SJSA1 (cell line): ENCODE data around the gene ARNT2. TPM values are rescaled to one million over a fixed set of nuclear protein-coding genes. Genes with fewer than 3 reads are reported as not detected.

Experiments used
- DNase-seq, 2 experiments: peaks; one replicate each; pipeline ENCODE4 v3.0.0-alpha.2; 2015 to 2020; ENCODE audit warnings: low spot score in 2 of 2, low read depth in 1 of 2
- H3K27ac ChIP-seq: fragments of 250-450 bp; sonication (Bioruptor Pico); 2 replicates; pipeline ENCODE4 v1.5.1; 2020; ENCODE audit warnings: mild to moderate bottlenecking, moderate library complexity
- H3K27me3 ChIP-seq: fragments of 250-450 bp; sonication (Bioruptor Pico); replicated peaks from 2 replicates; pipeline ENCODE4 v1.5.1; 2020; ENCODE audit warnings: mild to moderate bottlenecking, moderate library complexity
- H3K36me3 ChIP-seq: fragments of 250-450 bp; sonication (Bioruptor Pico); 2 replicates; pipeline ENCODE4 v1.5.1; 2020; ENCODE audit warnings: mild to moderate bottlenecking
- H3K4me1 ChIP-seq: fragments of 250-450 bp; sonication (Bioruptor Pico); replicated peaks from 2 replicates; pipeline ENCODE4 v1.6.1; 2021; ENCODE audit warnings: mild to moderate bottlenecking
- H3K4me3 ChIP-seq: fragments of 250-450 bp; sonication (Bioruptor Pico); 2 replicates; pipeline ENCODE4 v1.5.1; 2020; ENCODE audit warnings: mild to moderate bottlenecking
- H3K9me3 ChIP-seq: fragments of 250-450 bp; sonication (Bioruptor Pico); replicated peaks from 2 replicates; pipeline ENCODE4 v1.5.1; 2020; ENCODE audit warnings: mild to moderate bottlenecking
- total RNA-seq: library from RNA; depleted of rRNA; stranded (reverse); fragments of >200 nt; shearing (Covaris generic); gene quantifications from 2 replicates; pipeline ENCODE4 v1.2.3, GENCODE V29; 2014

Gene ARNT2
- total RNA-seq, 1 experiment from 2014 or later = 7.1 TPM

DNA sequence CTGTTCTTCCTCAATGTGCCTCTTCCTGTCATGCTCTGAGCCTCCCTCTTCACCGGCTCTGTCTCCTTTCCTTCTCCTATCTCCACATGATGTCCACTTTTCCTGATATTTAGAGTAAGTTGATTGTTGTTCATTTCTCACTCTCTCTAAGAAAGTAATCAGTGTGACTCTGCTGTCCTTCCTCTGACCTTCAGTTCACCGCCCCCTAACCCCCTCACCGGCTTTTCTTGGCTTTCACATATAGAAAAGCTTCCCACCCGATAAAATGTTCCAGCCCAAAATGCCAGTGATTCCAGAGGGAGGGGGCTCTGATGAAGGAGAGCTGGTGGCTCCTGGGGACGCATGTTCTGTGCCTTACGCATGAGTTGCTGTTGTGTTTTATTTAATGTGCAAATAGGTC is 170.4 kb downstream of the ARNT2 start:
- Histone ChIP-seq H3K36me3 (no peaks in the 10 kb centered on the region), H3K4me1 (no peaks in the 10 kb centered on the region), H3K9me3 (no peaks in the 10 kb centered on the region), H3K4me3 (no peak overlapping the region), H3K27me3 (no peaks in the 10 kb centered on the region), H3K27ac (no peak overlapping the region)
- DNase-seq = no peak

DNA sequence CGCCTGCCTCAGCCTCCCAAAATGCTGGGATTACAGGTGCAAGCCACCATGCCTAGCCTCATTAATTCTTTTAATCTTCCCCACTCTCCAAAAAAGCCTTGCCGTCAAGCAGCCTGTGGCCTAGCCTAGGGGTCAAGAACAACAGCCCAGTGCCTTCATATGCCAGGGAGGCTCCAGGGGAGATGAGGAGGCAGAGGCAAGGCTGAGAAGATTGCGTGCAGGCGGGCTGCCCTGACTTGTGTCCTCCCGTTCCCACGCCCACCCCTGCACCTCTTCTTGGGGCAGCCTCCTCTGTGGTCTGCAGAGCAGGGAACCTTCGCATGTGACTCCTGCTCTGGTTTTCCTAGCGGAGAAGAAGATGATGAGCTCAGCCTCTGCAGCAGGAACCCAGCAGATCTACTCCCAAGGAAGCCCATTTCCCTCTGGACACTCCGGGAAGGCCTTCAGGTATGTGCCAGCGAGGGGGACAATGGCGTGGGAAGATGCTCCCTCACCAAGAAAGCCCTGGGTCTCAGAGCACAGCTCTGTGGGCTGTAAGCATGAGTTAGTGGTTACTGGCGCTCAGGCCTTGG is 172.4 kb downstream of the ARNT2 start:
- Histone ChIP-seq H3K9me3 (no peaks in the 10 kb centered on the region), H3K4me3 (no peak overlapping the region), H3K27ac (no peak overlapping the region), H3K27me3 (no peaks in the 10 kb centered on the region), H3K4me1 (peaks cover 7% of the 10 kb centered on the region), H3K36me3 (no peaks in the 10 kb centered on the region; the same call in 1 of the 2 replicates)
- no peak for DNase-seq

DNA sequence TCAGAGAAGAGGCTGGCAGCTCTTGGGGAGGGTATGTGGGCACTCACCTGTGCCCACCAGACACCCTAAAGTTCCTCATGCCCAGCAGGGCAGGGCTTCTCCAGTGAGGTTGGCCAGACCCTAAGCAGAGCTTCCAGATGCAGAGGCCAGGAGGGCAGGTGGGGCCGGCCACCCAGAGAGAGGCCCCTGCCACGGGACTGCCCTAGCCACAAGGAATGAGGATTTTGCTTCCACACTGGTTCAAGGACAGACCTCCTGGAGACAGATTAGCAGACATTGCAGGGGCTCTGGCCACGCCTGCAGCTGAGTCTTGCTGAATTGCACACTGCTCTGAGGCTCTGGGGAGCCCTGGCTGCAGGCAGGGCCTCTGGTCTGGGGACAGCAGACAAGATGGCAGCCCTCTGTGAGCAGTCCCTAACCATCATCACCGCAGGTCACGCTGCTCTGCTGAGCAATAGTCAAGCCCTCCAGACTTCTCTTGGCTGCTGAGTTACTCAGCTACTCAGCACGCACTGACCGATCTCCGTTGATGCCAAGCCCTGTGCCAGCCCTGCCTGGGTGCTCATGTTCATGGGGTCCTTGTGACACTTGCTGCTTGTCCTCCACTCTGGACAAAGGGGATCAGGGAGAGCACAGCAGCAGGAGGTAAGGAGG is 173.5 kb downstream of the ARNT2 start:
- no peaks in the 10 kb centered on the region; the same call in none of the 2 replicates for H3K36me3 ChIP-seq
- H3K9me3 ChIP-seq = no peaks in the 10 kb centered on the region
- DNase-seq = no peak
- H3K4me3 ChIP-seq = no peak overlapping the region
- H3K27me3 ChIP-seq = no peaks in the 10 kb centered on the region
- peaks cover 7% of the 10 kb centered on the region for H3K4me1 ChIP-seq
- H3K27ac ChIP-seq = no peak overlapping the region

DNA sequence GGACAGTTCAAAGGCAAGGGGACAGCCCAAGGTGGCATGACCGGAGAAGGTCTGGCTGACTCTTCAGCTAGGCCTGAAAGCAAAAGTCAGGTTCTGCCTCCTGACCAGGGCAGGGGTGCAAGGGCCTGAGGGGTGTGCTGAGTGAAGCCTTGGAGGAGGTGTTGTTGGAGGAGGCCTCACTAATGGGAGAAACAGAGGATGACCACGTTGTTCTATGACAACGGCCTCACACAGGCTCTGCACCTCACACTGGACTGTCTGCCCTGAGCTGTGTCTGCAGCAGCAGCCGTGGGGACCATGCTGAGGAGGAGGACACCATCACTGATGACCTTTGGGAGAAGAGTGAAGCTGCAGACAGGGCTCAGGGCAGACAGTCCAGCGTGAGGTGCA is 174.0 kb downstream of the ARNT2 start:
- Histone ChIP-seq H3K36me3 (no peaks in the 10 kb centered on the region; the same call in none of the 2 replicates), H3K27me3 (no peaks in the 10 kb centered on the region), H3K9me3 (no peaks in the 10 kb centered on the region), H3K4me1 (peaks cover 7% of the 10 kb centered on the region), H3K4me3 (no peak overlapping the region), H3K27ac (no peak overlapping the region)
- DNase-seq = no peak

DNA sequence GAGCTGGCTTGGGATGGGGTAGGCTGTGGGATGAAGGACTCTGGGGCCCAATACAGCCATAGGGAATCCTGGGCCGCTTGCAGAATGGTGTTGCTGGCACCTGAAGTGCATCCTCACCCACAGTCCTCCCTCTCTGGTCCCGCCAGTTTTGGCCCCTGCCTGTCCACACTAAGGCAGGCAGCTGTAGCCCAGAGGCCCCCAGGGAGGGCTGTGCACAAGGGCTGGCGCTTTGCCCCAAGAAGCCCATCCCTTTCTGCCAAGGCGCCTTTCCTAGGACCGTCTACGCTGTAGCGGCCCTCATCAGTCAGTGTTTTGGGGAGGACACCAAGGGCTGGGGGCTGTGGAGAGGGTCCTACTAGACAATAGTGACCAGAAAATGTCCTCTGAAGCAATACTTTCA is 174.7 kb downstream of the ARNT2 start:
- Histone ChIP-seq H3K4me1 (peaks cover 7% of the 10 kb centered on the region), H3K36me3 (no peaks in the 10 kb centered on the region; the same call in none of the 2 replicates), H3K27ac (no peak overlapping the region), H3K9me3 (no peaks in the 10 kb centered on the region), H3K4me3 (no peak overlapping the region), H3K27me3 (no peaks in the 10 kb centered on the region)
- no peak for DNase-seq

DNA sequence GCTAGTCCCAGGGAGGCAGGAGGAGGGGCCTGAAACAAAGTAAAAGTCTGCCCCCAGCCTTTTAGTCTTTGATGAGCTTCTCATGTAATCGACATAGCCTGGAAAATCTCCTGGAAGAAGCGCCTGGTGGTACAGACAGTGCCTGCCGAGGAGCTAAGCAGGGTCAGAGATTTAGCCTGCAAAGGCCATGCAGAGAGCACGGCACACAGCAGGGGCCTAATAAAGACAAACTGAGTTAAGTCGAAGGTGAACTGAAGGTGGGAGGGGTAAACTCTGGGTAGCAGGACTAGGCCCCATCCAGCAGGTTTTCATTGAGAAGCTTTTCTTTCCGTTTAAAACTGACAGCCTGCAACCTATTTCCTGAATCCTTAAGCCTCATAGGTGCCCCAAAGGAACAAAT is 175.4 kb downstream of the ARNT2 start:
- Histone ChIP-seq H3K36me3 (no peaks in the 10 kb centered on the region; the same call in none of the 2 replicates), H3K27me3 (no peaks in the 10 kb centered on the region), H3K4me1 (peaks cover 7% of the 10 kb centered on the region), H3K9me3 (no peaks in the 10 kb centered on the region), H3K27ac (no peak overlapping the region), H3K4me3 (no peak overlapping the region)
- DNase-seq = no peak

DNA sequence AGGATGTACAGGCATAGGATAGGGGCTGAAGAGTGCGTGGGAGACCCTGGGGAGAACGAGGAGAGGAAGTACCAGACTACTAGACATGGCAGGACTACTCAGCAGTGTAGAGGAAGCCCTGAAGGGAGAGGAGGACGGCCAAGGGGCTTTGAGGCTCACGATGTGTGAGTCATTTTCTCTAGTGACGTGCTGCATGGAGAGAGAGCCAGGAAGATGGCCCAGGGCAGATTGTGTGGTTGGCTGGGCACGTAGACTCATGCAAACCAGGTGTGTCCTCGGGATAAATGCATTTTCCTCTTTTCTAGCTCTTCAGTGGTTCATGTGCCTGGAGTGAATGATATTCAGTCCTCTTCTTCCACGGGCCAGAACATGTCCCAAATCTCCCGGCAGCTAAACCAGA is 175.9 kb downstream of the ARNT2 start:
- no peaks in the 10 kb centered on the region; the same call in none of the 2 replicates for H3K36me3 ChIP-seq
- H3K4me1 ChIP-seq = peaks cover 7% of the 10 kb centered on the region
- no peak overlapping the region for H3K4me3 ChIP-seq
- H3K27me3 ChIP-seq = no peaks in the 10 kb centered on the region
- peak in 1 of 2 experiments; percentile 12 for DNase-seq
- no peak overlapping the region for H3K27ac ChIP-seq
- H3K9me3 ChIP-seq = no peaks in the 10 kb centered on the region

DNA sequence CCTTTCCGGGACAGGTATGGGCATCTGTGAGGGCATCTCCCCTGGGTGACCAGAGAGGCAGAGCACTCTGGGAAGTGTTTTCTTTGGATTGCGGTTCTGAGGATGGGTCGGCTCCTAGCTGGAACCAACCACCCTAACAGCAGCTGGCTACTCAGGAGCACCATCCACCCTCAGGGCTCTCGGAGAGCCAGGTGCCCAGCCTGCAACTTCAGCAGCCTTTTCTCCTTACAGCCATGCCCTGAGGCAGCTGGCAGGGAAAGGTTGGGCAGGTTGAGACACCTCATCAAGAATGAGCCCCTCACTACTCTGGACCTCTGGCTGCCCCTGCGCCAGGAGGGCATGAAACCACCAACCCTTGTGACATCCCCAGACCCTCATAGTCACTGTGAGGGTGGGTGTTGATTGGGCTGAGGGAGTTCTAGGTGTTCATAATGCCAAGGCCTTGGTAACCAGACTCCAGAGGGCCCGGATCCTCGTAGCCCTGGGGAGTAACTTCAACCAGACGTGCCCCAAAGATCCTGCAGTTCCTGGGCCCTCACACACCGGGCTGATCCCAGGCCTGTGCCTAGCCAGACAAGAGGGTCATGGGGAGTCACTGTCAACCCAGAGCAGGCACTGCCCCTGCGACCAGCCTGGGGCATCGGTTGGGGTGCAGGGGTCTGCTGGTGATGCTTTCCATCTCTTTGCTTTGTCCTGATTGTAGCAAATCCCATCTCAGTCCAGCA is 176.5 kb downstream of the ARNT2 start:
- Histone ChIP-seq H3K36me3 (no peaks in the 10 kb centered on the region; the same call in none of the 2 replicates), H3K27ac (no peak overlapping the region), H3K4me1 (peaks cover 7% of the 10 kb centered on the region), H3K4me3 (no peak overlapping the region), H3K9me3 (no peaks in the 10 kb centered on the region), H3K27me3 (no peaks in the 10 kb centered on the region)
- DNase-seq = no peak

DNA sequence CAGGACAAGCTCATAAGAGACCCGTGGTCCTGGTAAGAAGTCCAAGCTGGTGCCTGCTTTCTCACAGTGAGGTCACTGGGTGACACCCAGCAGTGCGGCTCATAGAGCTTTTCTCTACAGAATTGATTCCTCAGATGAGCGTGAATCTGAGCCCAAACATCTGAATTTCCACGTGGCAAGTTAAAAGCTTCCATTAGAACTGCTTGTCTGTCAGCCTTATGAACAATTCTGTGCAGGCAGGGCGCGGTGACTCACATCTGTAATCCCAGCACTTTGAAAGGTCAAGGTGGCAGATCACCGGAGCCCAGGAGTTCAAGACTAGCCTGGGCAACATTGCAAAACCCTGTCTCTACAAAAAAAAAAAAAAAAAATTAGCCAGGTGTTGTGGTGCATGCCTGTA is 177.8 kb downstream of the ARNT2 start:
- H3K4me3 ChIP-seq = no peak overlapping the region
- H3K27me3 ChIP-seq = no peaks in the 10 kb centered on the region
- H3K36me3 ChIP-seq = no peaks in the 10 kb centered on the region; the same call in none of the 2 replicates
- no peak overlapping the region for H3K27ac ChIP-seq
- DNase-seq = no peak
- H3K9me3 ChIP-seq = no peaks in the 10 kb centered on the region
- H3K4me1 ChIP-seq = peaks cover 7% of the 10 kb centered on the region

DNA sequence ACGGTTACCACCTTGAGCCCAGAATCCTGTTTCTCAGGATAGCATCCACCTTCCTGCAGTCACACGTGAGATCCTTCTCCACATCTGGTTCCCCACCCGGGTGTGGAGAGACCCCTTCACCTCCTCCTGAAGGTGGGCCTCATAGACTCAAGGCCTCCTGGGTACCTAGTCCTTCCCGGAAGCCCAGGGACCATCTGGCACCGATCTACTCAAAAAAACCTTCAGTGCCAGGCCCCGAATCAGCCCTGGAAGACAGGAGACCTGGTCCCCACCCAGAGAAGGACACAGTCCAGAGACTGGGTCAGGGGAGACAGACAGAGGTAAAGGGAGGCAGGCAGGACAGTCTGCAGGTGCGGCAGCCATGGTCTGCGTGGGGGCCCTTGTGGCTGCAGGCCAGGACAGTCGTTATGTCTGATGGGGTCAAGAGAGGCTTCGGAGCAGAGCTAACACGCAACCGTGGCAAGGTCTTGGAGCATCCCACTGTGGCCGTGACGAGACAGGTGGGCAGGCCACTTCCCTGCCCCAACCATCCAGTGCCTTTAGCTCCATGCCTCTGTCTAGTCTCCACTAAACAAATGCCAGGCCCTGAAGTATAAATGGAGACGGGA is 178.7 kb downstream of the ARNT2 start:
- Histone ChIP-seq H3K36me3 (peaks cover 3% of the 10 kb centered on the region), H3K27me3 (no peaks in the 10 kb centered on the region), H3K27ac (no peak overlapping the region), H3K9me3 (no peaks in the 10 kb centered on the region), H3K4me1 (peaks cover 12% of the 10 kb centered on the region), H3K4me3 (no peak overlapping the region)
- no peak for DNase-seq

DNA sequence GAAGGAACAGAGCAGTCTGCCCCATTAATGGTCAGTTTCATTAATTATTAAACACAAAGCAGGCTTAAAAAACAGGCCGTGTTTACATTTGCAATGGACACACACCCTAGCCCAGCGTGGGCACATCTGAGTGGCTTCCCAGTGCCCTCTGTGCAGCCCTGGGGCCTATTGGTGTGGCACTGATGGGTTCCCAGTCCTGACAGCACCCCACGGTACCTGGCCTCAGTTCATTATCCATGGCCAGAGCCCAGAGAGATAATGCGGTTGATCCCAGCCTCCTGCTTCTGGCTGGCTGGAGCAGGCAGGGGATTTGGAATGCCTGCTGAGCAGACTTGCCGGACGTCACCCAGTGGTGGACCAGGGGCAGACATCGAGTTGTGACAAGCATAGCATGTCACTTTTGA is 180.4 kb downstream of the ARNT2 start:
- H3K9me3 ChIP-seq = no peaks in the 10 kb centered on the region
- no peak for DNase-seq
- H3K4me1 ChIP-seq = peaks cover 28% of the 10 kb centered on the region
- H3K27ac ChIP-seq = no peak overlapping the region
- H3K27me3 ChIP-seq = no peaks in the 10 kb centered on the region
- peaks cover 6% of the 10 kb centered on the region for H3K36me3 ChIP-seq
- no peak overlapping the region for H3K4me3 ChIP-seq

DNA sequence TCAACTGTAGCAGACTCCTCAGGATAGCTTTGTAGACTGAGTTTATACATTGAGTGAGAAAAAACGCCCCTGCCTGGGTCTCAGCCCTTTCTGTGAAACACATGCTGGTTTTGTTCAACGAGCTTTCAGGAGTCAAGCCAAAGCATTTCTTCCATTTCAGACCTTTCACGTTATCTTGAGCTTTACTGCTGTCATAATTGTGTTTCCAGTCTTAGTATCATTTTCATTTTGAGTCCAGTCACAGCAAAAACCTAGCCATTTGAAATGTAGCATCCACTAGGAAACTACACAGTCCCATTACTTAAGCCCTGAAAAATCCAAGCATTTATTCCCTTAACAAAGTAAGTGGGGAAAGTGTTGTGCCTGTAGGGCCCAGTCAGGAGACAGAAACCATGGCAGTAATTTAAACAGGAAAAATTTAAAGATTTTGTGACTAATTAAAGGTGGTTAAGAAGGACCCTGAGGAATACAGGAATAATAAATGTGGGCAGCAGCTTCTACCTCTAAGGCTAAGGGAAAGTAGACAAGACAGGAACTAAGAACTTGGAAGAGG is 180.9 kb downstream of the ARNT2 start:
- DNase-seq = no peak
- H3K36me3 ChIP-seq = peaks cover 6% of the 10 kb centered on the region

DNA sequence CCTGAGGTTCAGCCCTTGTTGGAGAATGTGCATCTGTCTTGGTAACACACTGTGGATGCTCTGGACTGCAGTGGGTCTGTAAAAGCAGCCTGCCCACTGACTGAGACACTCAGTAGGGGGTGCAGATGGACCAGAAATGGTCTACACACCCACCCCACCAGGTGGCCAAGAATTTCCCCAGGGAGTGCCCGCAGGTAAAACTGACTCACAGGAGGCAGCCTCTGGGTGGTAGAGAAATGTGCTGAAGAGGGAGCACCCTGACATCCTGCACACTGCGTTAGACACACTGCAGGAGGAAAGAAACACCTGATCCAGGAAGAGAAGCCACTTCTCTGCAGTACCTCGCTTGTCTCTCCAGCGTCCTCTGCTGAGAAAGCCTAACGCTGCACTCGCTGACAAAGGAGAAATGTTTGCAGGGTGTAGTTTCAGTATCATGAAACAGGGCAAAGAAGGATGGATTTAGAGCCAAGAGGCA is 181.4 kb downstream of the ARNT2 start:
- DNase-seq = no peak
- H3K4me3 ChIP-seq = no peak overlapping the region
- no peak overlapping the region for H3K27ac ChIP-seq
- peaks cover 21% of the 10 kb centered on the region for H3K4me1 ChIP-seq
- no peaks in the 10 kb centered on the region for H3K9me3 ChIP-seq
- peaks cover 6% of the 10 kb centered on the region for H3K36me3 ChIP-seq
- no peaks in the 10 kb centered on the region for H3K27me3 ChIP-seq

More for the DNA sequence above, 180.9 kb downstream of the ARNT2 start:
- H3K4me3 ChIP-seq = no peak overlapping the region
- no peaks in the 10 kb centered on the region for H3K27me3 ChIP-seq
- H3K9me3 ChIP-seq = no peaks in the 10 kb centered on the region
- peaks cover 25% of the 10 kb centered on the region for H3K4me1 ChIP-seq
- no peak overlapping the region for H3K27ac ChIP-seq
